HG02588 (cell line): Measurements from ENCODE around the gene HINFP.
"Not testable (repeated sequence)": the region's sequence is repeated elsewhere in the genome, so short reads cannot be mapped to it uniquely, and the experiment has no call there.

Experiments
- ATAC-seq: cut with Tn5 transposase; IDR thresholded peaks from one replicate; pipeline ENCODE4 v1.9.1; 2021; ENCODE audit warnings: mild to moderate bottlenecking, moderate library complexity; ENCODE audit not compliant: unreplicated experiment

The HINFP gene

GRCh38 chr11:119154178-119154577 lies 32.8 kb downstream of the HINFP start:
- no peak for ATAC-seq

- no peak for ATAC-seq
These were observed 34.5 kb downstream of the HINFP start for GRCh38 chr11:119155733-119156492.

- no peak for ATAC-seq
These were observed 35.1 kb downstream of the HINFP start for GRCh38 chr11:119156496-119156895.

GRCh38 chr11:119157063-119157462 lies 35.7 kb downstream of the HINFP start:
- no peak for ATAC-seq

GRCh38 chr11:119158467-119158866 lies 37.1 kb downstream of the HINFP start:
- ATAC-seq: no peak

GRCh38 chr11:119160151-119160550 lies 38.8 kb downstream of the HINFP start:
- no peak for ATAC-seq

GRCh38 chr11:119161871-119162270 lies 40.5 kb downstream of the HINFP start:
- no peak for ATAC-seq

- ATAC-seq: no peak
These were observed 45.1 kb downstream of the HINFP start for GRCh38 chr11:119166368-119167076.

- not testable (repeated sequence) for ATAC-seq
These were observed 45.7 kb downstream of the HINFP start for GRCh38 chr11:119167077-119167458.

- no peak for ATAC-seq
These were observed 46.6 kb downstream of the HINFP start for GRCh38 chr11:119167933-119168332.

- ATAC-seq: peak; percentile 88
These were observed 47.3 kb downstream of the HINFP start, which contains the start of gene NLRX1 for GRCh38 chr11:119168471-119169281. NLRX1 (plus strand) TSS chr11:119168725; CDS start chr11:119171404, 2,679 bp downstream.

GRCh38 chr11:119169282-119169719 lies 47.9 kb downstream of the HINFP start:
- ATAC-seq: no peak

GRCh38 chr11:119172513-119172912 lies 51.1 kb downstream of the HINFP start:
- no peak for ATAC-seq

- no peak for ATAC-seq
These were observed 52.1 kb downstream of the HINFP start for GRCh38 chr11:119173453-119173852.

GRCh38 chr11:119175493-119176077 lies 54.2 kb downstream of the HINFP start:
- ATAC-seq: no peak

- no peak for ATAC-seq
These were observed 56.8 kb downstream of the HINFP start for GRCh38 chr11:119178166-119178680.

GRCh38 chr11:119179342-119179741 lies 58.0 kb downstream of the HINFP start:
- ATAC-seq: no peak

GRCh38 chr11:119179983-119180382 lies 58.6 kb downstream of the HINFP start:
- ATAC-seq: no peak

- no peak for ATAC-seq
These were observed 59.6 kb downstream of the HINFP start for GRCh38 chr11:119180729-119181676.
